DND-41 (cell line): Measurements from ENCODE around the gene TSPAN2.

Source experiments
- CTCF ChIP-seq: IDR thresholded peaks from 2 replicates; pipeline ENCODE4 v1.5.1; 2012; ENCODE audit warnings: borderline replicate concordance, low read length, moderate library complexity, mild to moderate bottlenecking; ENCODE audit not compliant: poor library complexity, severe bottlenecking; ENCODE audit errors: extremely low read depth
- EZH2 ChIP-seq: IDR thresholded peaks from 3 replicates; pipeline ENCODE4 v1.6.1; 2012; ENCODE audit warnings: borderline replicate concordance, low read depth, mild to moderate bottlenecking, moderate library complexity, low read length, inconsistent platforms; ENCODE audit not compliant: severe bottlenecking

GRCh38 chr1:115092175-115092574, 2.9 kb upstream of the TSPAN2 start:
- TF ChIP-seq CTCF (no peak), EZH2 (no peak)
